ENCODE data around the gene PRDM11. TPM values are rescaled to one million over a fixed set of nuclear protein-coding genes. Genes with fewer than 3 reads are reported as not detected.

Gene PRDM11
- total RNA-seq, 4 donors from 2014 or later: 26.4 to 57.2 (median 29.6) TPM

GRCh38 chr11:45105233-45105983, 41.0 kb upstream of the PRDM11 start:
- peaks cover 37% of the 10 kb centered on the region for H3K27me3 ChIP-seq
- no peak overlapping the region for H3K27ac ChIP-seq
- peak; percentile 88 to 97 (median 94) for TF ChIP-seq CTCF (IDR thresholded peaks at IDR 0.05)
- no peak for TF ChIP-seq POLR2A (IDR thresholded peaks at IDR 0.05)
- H3K4me3 ChIP-seq: no peak overlapping the region
- WGBS, 2 donors (ENCODE audit: low coverage in 1 of 2): 50% methylated on average over 3 of the region's 7 CpGs; no CpG with 5 or more reads in 1 of the 2 donors
- peaks cover 0 to 9% (median 0%) of the 10 kb centered on the region in 3 donors for H3K4me1 ChIP-seq
- H3K36me3 ChIP-seq: no peaks in the 10 kb centered on the region
- peak; percentile 65 for ATAC-seq
- H3K9me3 ChIP-seq: no peaks in the 10 kb centered on the region

- 30% methylated on average over 3 of the region's 8 CpGs; no CpG with 5 or more reads in 1 of the 2 donors for WGBS, 2 donors (ENCODE audit: low coverage in 1 of 2)
These were observed 40.5 kb upstream of the PRDM11 start for GRCh38 chr11:45105984-45106375.

GRCh38 chr11:45106440-45106839, 40.0 kb upstream of the PRDM11 start:
- Histone ChIP-seq H3K27me3 (peaks cover 32% of the 10 kb centered on the region), H3K9me3 (no peaks in the 10 kb centered on the region), H3K27ac (no peak overlapping the region), H3K36me3 (no peaks in the 10 kb centered on the region), H3K4me1 (peaks cover 0 to 9% (median 0%) of the 10 kb centered on the region in 3 donors), H3K4me3 (no peak overlapping the region)
- ATAC-seq: no peak
- no peak for TF ChIP-seq POLR2A (IDR thresholded peaks at IDR 0.05)
- no peak for TF ChIP-seq POLR2AphosphoS5 (IDR thresholded peaks at IDR 0.05)
- no peak for TF ChIP-seq CTCF (IDR thresholded peaks at IDR 0.05)
- TF ChIP-seq EP300 (IDR thresholded peaks at IDR 0.05): no peak
- WGBS, 2 donors (ENCODE audit: low coverage in 1 of 2): 90 to 93% methylated on average over 2 to 5 of the region's 9 CpGs

More at GRCh38 chr11:45105984-45106375, 40.5 kb upstream of the PRDM11 start:
- Histone ChIP-seq H3K27ac (no peak overlapping the region), H3K4me1 (peaks cover 0 to 9% (median 0%) of the 10 kb centered on the region in 3 donors), H3K36me3 (no peaks in the 10 kb centered on the region), H3K4me3 (no peak overlapping the region), H3K27me3 (peaks cover 35% of the 10 kb centered on the region), H3K9me3 (no peaks in the 10 kb centered on the region)
- no peak for ATAC-seq
- TF ChIP-seq POLR2A (IDR thresholded peaks at IDR 0.05) (no peak), CTCF (IDR thresholded peaks at IDR 0.05) (no peak), POLR2AphosphoS5 (IDR thresholded peaks at IDR 0.05) (no peak), EP300 (IDR thresholded peaks at IDR 0.05) (no peak)

GRCh38 chr11:45107029-45107428, 39.4 kb upstream of the PRDM11 start:
- Histone ChIP-seq H3K27me3 (peaks cover 31% of the 10 kb centered on the region), H3K36me3 (no peaks in the 10 kb centered on the region), H3K4me3 (no peak overlapping the region), H3K27ac (no peak overlapping the region), H3K9me3 (no peaks in the 10 kb centered on the region), H3K4me1 (peaks cover 0 to 9% (median 0%) of the 10 kb centered on the region in 3 donors)
- no peak for TF ChIP-seq CTCF (IDR thresholded peaks at IDR 0.05)
- TF ChIP-seq EP300 (IDR thresholded peaks at IDR 0.05): no peak
- no peak for TF ChIP-seq POLR2A (IDR thresholded peaks at IDR 0.05)
- no peak for TF ChIP-seq POLR2AphosphoS5 (IDR thresholded peaks at IDR 0.05)
- ATAC-seq: no peak
- 20 to 69% methylated on average over 1 to 3 of the region's 5 CpGs for WGBS, 2 donors (ENCODE audit: low coverage in 1 of 2)
